GM19438 (cell line): Measurements from ENCODE around the gene FAM53A.
"Not testable (repeated sequence)": the region's sequence is repeated elsewhere in the genome, so short reads cannot be mapped to it uniquely, and the experiment has no call there.

Experiments
- ATAC-seq: cut with Tn5 transposase; IDR thresholded peaks from one replicate; pipeline ENCODE4 v1.9.1; 2021; ENCODE audit warnings: low read depth; ENCODE audit not compliant: unreplicated experiment

The FAM53A gene

GRCh38 chr4:1717129-1718094 is 33.3 kb upstream of the FAM53A start:
- ATAC-seq, result no peak

GRCh38 chr4:1716065-1716945 is 32.2 kb upstream of the FAM53A start:
- no peak for ATAC-seq

- ATAC-seq, result no peak
Observed at GRCh38 chr4:1715002-1715758, 31.1 kb upstream of the FAM53A start.

- ATAC-seq, result no peak
Observed at GRCh38 chr4:1714303-1715001, 30.3 kb upstream of the FAM53A start.

- ATAC-seq, result peak; percentile 4
Observed at GRCh38 chr4:1713003-1713851, 29.1 kb upstream of the FAM53A start.

- peak; percentile 67 for ATAC-seq
Observed at GRCh38 chr4:1712216-1713002, 28.3 kb upstream of the FAM53A start, which contains the start of gene SLBP. Gene SLBP, minus strand, starts transcription at chr4:1712319. Its CDS starts 131 bp downstream, at chr4:1712188.

- peak; percentile 4 for ATAC-seq
Observed at GRCh38 chr4:1711571-1712215, 27.6 kb upstream of the FAM53A start.

GRCh38 chr4:1711055-1711570 is 27.0 kb upstream of the FAM53A start:
- ATAC-seq, result no peak

GRCh38 chr4:1708581-1708980 is 24.5 kb upstream of the FAM53A start:
- ATAC-seq, result no peak

GRCh38 chr4:1706358-1706757 is 22.2 kb upstream of the FAM53A start:
- no peak for ATAC-seq

- no peak for ATAC-seq
Observed at GRCh38 chr4:1705732-1706131, 21.6 kb upstream of the FAM53A start.

GRCh38 chr4:1703867-1704266 is 19.8 kb upstream of the FAM53A start:
- no peak for ATAC-seq

GRCh38 chr4:1701671-1702070 is 17.6 kb upstream of the FAM53A start:
- not testable (repeated sequence) for ATAC-seq

GRCh38 chr4:1695913-1696312 is 11.8 kb upstream of the FAM53A start:
- no peak for ATAC-seq

GRCh38 chr4:1693131-1693896 is 9.2 kb upstream of the FAM53A start:
- peak; percentile 68 for ATAC-seq

GRCh38 chr4:1691737-1692373 is 7.7 kb upstream of the FAM53A start:
- no peak for ATAC-seq
